ENCODE data around the gene MEG3.
A peak's percentile ranks its signal among the peaks of the same experiment; 100 is the strongest.

Gene MEG3

DNA sequence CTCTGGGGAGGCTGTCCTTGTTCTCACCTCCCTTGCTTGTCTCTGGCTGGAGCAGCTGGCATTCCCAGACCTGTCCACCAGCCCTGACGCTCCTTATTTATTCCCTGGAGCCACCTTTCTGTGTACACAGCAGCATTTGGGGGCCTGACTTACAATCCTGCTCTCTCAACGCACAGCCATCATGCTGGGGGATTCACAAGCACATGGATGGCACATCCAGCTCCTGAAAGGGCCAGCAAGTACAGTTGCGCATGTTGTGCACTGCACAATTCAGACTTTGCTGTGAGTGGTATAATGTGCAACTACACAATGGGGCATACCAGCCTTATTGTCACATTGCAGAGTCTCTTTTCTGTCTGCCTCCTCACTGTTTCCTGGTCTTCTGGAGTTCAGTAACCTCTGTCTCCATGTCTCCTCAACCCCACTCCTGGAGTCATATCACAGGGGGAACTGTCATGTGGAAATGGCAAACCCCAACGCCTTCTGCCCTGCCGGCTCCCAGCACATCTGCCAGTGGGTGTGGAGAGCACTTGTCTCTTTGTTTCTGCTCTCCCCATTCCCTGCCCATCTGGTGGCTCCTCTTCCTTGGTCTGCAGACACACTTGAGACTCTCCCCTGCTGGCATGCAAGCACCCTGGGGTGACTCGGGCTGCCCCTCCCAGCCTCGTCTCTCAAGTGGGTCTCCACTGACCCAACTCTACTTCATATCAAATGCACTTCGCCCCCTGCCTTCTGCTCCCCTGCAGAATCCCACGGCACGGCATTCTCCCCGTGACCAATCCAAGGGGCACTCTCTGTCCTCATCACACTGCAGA lies 41.2 kb upstream of the MEG3 start:
- TF ChIP-seq POLR2A (IDR thresholded peaks at IDR 0.05; ENCODE audit: low read length): no peak
- no peak for TF ChIP-seq GATA1 (IDR thresholded peaks at IDR 0.05; ENCODE audit: low read depth, low read length)

GRCh38 chr14:100785338-100785615 lies 40.6 kb upstream of the MEG3 start:
- DNase-seq: no peak
- TF ChIP-seq POLR2A (IDR thresholded peaks at IDR 0.05; ENCODE audit: low read length): no peak

More for the DNA sequence above, 41.2 kb upstream of the MEG3 start:
- DNase-seq: no peak

- no peak for DNase-seq
- TF ChIP-seq GATA1 (IDR thresholded peaks at IDR 0.05; ENCODE audit: low read depth, low read length): no peak
- TF ChIP-seq POLR2A (IDR thresholded peaks at IDR 0.05; ENCODE audit: low read length): no peak
Measured at GRCh38 chr14:100785626-100786025, 40.3 kb upstream of the MEG3 start.

- TF ChIP-seq POLR2A (IDR thresholded peaks at IDR 0.05; ENCODE audit: low read length) (no peak), GATA1 (IDR thresholded peaks at IDR 0.05; ENCODE audit: low read depth, low read length) (no peak)
- DNase-seq: no peak
Measured at GRCh38 chr14:100786131-100786530, 39.8 kb upstream of the MEG3 start.

DNA sequence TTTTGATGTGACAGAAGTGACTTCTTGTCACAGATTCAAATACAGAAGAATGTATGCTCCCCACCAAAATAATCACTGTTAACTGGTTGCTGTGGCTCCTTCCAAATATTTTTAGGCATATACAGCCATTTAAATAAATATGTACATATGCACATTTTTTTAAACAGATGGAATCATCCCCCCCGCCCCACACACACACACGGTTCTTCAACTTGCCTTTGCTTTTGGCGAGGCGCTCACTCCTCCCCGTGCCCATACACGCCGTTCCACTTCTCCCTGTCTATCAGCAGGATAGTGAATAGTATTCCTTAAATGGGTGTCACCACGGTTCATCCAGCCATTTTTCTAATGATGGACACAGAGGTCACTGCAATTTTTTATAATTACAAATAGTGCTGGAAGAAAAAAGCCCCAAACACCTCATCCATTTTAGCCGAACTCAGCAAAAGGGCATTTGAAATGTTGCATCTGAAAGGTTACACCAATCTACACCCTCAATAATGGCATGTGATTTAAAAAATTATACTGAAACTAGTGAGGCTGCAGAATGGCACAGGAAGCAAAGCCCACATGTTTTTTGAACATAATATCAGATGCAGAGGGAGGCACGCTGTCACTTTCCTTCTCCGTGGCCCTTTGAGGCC lies 39.2 kb upstream of the MEG3 start:
- TF ChIP-seq POLR2A (IDR thresholded peaks at IDR 0.05; ENCODE audit: low read length): no peak
- no peak for TF ChIP-seq GATA1 (IDR thresholded peaks at IDR 0.05; ENCODE audit: low read depth, low read length)

DNA sequence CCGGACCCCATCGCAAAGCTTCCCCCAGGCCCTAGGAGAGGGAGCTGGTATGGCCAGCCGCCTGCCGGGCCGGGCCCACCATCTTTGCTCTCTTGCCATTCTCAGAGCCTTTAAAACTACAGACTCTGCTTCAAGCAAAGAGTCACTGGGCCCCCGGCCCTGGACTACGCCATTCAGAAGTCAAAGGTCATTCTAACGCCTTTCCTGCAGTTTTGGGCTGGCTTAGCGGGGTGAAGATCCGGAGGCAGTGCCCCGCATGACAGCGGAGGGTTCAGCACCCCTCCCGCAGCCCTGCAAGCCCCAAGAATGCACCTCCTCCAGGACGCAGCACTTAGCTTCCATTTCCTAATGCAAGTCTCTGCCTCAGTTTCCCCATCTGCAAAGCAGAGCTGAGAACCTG lies 38.3 kb upstream of the MEG3 start:
- DNase-seq: no peak
- TF ChIP-seq GATA1 (IDR thresholded peaks at IDR 0.05; ENCODE audit: low read depth, low read length) (no peak), POLR2A (IDR thresholded peaks at IDR 0.05; ENCODE audit: low read length) (no peak)

More for the DNA sequence above, 39.2 kb upstream of the MEG3 start:
- no peak for DNase-seq

- TF ChIP-seq POLR2A (IDR thresholded peaks at IDR 0.05; ENCODE audit: low read length) (no peak), GATA1 (IDR thresholded peaks at IDR 0.05; ENCODE audit: low read depth, low read length) (no peak)
- no peak for DNase-seq
Measured at GRCh38 chr14:100788517-100788916, 37.4 kb upstream of the MEG3 start.

DNA sequence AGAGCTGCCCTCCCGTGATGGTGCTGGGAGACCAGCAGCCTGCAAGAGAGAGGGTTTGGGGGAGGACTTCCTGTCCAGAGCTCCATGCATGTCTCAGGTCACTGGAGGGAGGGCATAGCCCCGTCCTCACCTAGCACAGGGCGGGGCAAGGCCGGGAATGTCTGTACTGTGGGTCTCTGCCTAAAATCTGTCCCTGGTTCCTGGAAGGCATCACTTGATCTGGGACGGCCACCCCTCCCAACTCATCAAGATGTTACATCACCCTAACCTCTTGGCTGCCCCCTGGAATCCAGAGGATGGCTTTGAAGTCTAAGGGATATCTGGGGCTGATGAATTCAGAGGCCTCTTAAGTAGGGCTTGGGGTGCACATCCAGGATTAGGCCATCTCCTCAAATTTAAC lies 37.0 kb upstream of the MEG3 start:
- no peak for TF ChIP-seq POLR2A (IDR thresholded peaks at IDR 0.05; ENCODE audit: low read length)
- TF ChIP-seq GATA1 (IDR thresholded peaks at IDR 0.05; ENCODE audit: low read depth, low read length): no peak

GRCh38 chr14:100789460-100790417 lies 36.2 kb upstream of the MEG3 start:
- no peak for TF ChIP-seq GATA1 (IDR thresholded peaks at IDR 0.05; ENCODE audit: low read depth, low read length)
- no peak for TF ChIP-seq POLR2A (IDR thresholded peaks at IDR 0.05; ENCODE audit: low read length)

More for the DNA sequence above, 37.0 kb upstream of the MEG3 start:
- DNase-seq: no peak

DNA sequence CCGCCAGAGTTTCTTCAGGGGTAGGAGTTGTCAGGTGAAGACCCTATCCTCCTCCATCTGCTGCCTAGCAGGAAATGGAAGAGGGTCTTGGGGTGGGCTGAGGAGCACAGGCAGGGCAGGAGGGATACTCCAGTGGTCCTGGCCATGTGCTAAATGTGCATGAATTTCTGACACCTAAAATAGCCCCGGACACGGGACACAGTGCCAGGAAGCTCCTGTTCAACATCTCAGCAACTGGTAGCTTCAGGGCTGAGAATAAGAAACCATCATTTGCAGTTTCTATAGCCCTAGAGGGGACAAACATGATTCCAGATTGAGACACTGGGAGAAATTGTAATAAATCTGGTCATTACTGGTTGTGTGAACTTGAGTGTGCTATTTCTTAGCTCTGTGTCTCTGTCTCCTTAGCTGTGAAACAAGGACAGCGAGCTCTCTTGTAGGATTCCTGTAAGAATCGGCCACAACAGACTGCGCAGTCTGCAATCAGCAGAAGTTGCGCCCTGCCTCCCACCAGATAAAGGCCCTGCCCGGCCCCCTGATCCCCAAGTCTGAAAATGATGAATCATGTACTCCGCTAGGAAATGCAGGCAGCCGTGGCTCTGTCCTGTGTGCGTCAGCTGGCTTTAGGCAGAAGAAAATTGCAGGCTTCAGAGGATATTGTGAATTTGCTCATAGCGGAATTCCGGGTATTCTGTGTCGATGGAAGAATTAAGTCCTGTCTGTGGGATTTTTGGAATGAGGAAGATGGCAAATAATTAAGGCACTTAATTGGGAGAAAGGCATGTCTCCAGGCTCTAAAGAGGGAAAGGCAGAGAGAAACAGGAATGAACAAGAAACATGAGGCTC lies 35.2 kb upstream of the MEG3 start:
- DNase-seq: peak in 1 of 2 experiments; percentile 14
- TF ChIP-seq GATA1 (IDR thresholded peaks at IDR 0.05; ENCODE audit: low read depth, low read length) (no peak), POLR2A (IDR thresholded peaks at IDR 0.05; ENCODE audit: low read length) (no peak)

More at GRCh38 chr14:100789460-100790417, 36.2 kb upstream of the MEG3 start:
- DNase-seq: no peak

- TF ChIP-seq POLR2A (IDR thresholded peaks at IDR 0.05; ENCODE audit: low read length) (no peak), GATA1 (IDR thresholded peaks at IDR 0.05; ENCODE audit: low read depth, low read length) (no peak)
- DNase-seq: no peak
Measured at GRCh38 chr14:100791348-100791735, 34.6 kb upstream of the MEG3 start.

- TF ChIP-seq GATA1 (IDR thresholded peaks at IDR 0.05; ENCODE audit: low read depth, low read length): no peak
- no peak for TF ChIP-seq POLR2A (IDR thresholded peaks at IDR 0.05; ENCODE audit: low read length)
- no peak for DNase-seq
Measured at GRCh38 chr14:100791995-100792394, 33.9 kb upstream of the MEG3 start.

DNA sequence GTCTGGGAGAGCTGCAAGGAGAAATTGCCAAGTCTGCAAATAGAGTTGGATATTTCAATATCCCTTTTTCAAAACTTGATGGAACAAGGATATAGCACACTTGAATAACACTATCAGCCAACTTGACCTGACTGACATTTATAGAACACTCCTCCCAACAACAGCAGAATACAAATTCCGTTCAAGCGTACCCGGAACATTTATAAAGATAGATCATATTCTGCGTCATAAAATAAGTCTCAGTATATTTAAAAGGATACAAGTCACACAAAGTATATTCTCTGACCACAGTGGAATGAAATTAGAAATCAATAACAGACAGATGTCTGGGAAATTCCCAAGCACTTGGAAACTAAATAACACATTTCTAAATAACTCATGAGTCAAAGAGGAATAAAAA lies 29.0 kb upstream of the MEG3 start:
- TF ChIP-seq POLR2A (IDR thresholded peaks at IDR 0.05; ENCODE audit: low read length) (no peak), GATA1 (IDR thresholded peaks at IDR 0.05; ENCODE audit: low read depth, low read length) (no peak)
- no peak for DNase-seq
